ENCODE measurements around the gene ZNF732.
"Not testable (repeated sequence)": the region's sequence is repeated elsewhere in the genome, so short reads cannot be mapped to it uniquely, and the experiment has no call there.

The ZNF732 gene

GRCh38 chr4:253936-254756, 51.1 kb downstream of the ZNF732 start:
- no peak for DNase-seq

- no peak for DNase-seq
Observed at GRCh38 chr4:252065-252601, 53.1 kb downstream of the ZNF732 start.

- peak; percentile 86 for DNase-seq
Observed at GRCh38 chr4:244471-244870, 60.8 kb downstream of the ZNF732 start.

- no peak for DNase-seq
Observed at GRCh38 chr4:243426-243825, 61.8 kb downstream of the ZNF732 start.

- peak; percentile 96 for DNase-seq
Observed at GRCh38 chr4:242121-242848, 63.0 kb downstream of the ZNF732 start.

- not testable (repeated sequence) for DNase-seq
Observed at GRCh38 chr4:241411-241810, 63.9 kb downstream of the ZNF732 start.

- DNase-seq: peak; percentile 44
Observed at GRCh38 chr4:236028-236427, 69.2 kb downstream of the ZNF732 start.

GRCh38 chr4:234178-234577, 71.1 kb downstream of the ZNF732 start:
- DNase-seq: no peak

GRCh38 chr4:223913-224497, 81.3 kb downstream of the ZNF732 start:
- DNase-seq: no peak

Data from DMS53 (cell line).